PFSK-1 (cell line): ENCODE measurements around the gene SUMO4.

Experiments
- FOXP2 ChIP-seq: optimal IDR thresholded peaks from 2 replicates; pipeline ENCODE3; 2011; ENCODE audit warnings: borderline replicate concordance, control low read depth, inconsistent platforms; ENCODE audit not compliant: insufficient read depth; ENCODE audit errors: extremely low read length, extremely low read depth
- POLR2AphosphoS5 ChIP-seq: IDR thresholded peaks from 2 replicates; pipeline ENCODE4 v1.6.1; 2012; ENCODE audit warnings: low read depth, mild to moderate bottlenecking, control low read depth, low read length, moderate library complexity
- SIN3A ChIP-seq: IDR thresholded peaks from 2 replicates; pipeline ENCODE4 v1.6.1; 2012; ENCODE audit warnings: mild to moderate bottlenecking, low read length, moderate library complexity, borderline replicate concordance; ENCODE audit not compliant: insufficient read depth
- TAF1 ChIP-seq: IDR thresholded peaks from 2 replicates; pipeline ENCODE4 v1.6.1; 2012; ENCODE audit warnings: low read length, control low read depth, borderline replicate concordance; ENCODE audit not compliant: insufficient read depth
- TF ChIP-seq, protein P1 (sequence below), 2 experiments: IDR thresholded peaks; 2 replicates each; pipeline versions ENCODE4 v1.6.1 to v1.8.0; 2011 to 2012; ENCODE audit warnings: low read depth in 2 of 2, low read length in 2 of 2, control low read depth in 1 of 2, inconsistent platforms in 1 of 2, mild to moderate bottlenecking in 1 of 2, moderate library complexity in 1 of 2; ENCODE audit not compliant: insufficient read depth in 1 of 2

Gene SUMO4

GRCh38 chr6:149419696-149420404 is 19.8 kb downstream of the SUMO4 start:
- TF ChIP-seq TAF1 (no peak), SIN3A (no peak), POLR2AphosphoS5 (no peak), FOXP2 (no peak)
- TF ChIP-seq, protein P1, sequence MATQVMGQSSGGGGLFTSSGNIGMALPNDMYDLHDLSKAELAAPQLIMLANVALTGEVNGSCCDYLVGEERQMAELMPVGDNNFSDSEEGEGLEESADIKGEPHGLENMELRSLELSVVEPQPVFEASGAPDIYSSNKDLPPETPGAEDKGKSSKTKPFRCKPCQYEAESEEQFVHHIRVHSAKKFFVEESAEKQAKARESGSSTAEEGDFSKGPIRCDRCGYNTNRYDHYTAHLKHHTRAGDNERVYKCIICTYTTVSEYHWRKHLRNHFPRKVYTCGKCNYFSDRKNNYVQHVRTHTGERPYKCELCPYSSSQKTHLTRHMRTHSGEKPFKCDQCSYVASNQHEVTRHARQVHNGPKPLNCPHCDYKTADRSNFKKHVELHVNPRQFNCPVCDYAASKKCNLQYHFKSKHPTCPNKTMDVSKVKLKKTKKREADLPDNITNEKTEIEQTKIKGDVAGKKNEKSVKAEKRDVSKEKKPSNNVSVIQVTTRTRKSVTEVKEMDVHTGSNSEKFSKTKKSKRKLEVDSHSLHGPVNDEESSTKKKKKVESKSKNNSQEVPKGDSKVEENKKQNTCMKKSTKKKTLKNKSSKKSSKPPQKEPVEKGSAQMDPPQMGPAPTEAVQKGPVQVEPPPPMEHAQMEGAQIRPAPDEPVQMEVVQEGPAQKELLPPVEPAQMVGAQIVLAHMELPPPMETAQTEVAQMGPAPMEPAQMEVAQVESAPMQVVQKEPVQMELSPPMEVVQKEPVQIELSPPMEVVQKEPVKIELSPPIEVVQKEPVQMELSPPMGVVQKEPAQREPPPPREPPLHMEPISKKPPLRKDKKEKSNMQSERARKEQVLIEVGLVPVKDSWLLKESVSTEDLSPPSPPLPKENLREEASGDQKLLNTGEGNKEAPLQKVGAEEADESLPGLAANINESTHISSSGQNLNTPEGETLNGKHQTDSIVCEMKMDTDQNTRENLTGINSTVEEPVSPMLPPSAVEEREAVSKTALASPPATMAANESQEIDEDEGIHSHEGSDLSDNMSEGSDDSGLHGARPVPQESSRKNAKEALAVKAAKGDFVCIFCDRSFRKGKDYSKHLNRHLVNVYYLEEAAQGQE (IDR thresholded peaks at IDR 0.05; ENCODE audit: insufficient read depth in 1 of 2, low read depth in 2 of 2, low read length in 2 of 2) = no peak

DNA sequence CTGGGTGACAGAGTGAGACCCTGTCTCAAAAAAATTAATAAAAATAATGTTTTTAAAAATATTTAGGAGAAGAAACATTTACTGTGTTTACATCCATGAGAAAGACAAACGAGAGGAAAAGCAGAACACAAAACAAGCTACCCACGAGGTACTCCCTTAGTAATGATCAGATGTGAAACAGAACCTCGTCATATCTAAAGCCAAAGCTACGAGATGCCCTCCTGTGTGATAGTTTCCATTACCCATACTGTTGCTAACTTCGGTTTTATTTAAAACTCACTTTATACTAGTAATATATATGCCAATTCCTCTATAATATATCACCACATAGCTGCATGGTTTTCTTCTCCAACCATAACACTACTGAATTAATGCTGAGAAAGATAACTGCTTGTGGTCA is 21.1 kb downstream of the SUMO4 start:
- TF ChIP-seq POLR2AphosphoS5 = no peak
- TF ChIP-seq, protein P1 (IDR thresholded peaks at IDR 0.05; ENCODE audit: insufficient read depth in 1 of 2, low read depth in 2 of 2, low read length in 2 of 2) = no peak
- no peak for TF ChIP-seq TAF1
- TF ChIP-seq FOXP2 = no peak
- no peak for TF ChIP-seq SIN3A

DNA sequence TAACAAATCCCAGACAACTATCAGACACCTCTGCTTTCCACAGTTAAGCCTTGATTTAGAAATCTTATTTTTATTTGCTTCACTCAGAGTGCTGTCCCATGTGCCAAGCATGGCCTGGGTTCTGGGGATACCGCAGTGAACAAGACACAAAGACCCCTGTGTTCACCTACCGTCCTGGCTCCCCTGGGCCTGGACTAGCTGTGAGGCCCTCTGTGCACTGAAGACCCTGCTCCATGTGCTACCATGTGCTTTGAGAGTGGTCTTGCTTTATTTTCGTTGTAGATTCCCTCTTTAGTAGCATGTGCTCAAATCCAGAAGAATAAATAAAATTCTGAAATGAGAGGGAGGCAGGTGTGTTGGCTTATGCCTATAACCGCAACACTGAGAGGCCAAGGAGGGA is 22.5 kb downstream of the SUMO4 start:
- TF ChIP-seq POLR2AphosphoS5 = no peak

DNA sequence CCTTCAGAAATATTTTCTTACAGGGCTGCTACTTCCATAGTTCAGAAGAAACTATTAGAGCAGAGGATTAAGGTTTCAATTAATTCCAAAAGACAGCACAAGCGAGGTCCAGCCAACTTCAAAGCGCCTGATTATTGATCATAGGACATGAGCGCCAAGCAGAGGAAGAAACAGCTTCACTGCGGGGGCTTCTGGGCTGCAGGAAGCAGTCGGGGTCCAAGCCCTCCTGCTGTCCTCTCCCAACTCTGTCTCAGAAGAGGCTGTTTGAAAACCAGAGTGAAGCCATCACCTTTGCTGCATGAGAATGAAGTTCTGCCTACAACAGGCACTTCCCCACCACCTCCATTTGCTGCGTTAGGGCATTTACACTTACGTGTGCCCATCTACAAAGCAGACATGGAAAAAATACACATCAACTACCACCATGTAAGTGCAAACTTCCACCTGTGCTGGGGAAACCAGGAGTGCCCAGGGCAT is 23.9 kb downstream of the SUMO4 start:
- TF ChIP-seq SIN3A = no peak
- TF ChIP-seq TAF1 = no peak
- TF ChIP-seq, protein P1 (IDR thresholded peaks at IDR 0.05; ENCODE audit: insufficient read depth in 1 of 2, low read depth in 2 of 2, low read length in 2 of 2) = no peak
- no peak for TF ChIP-seq FOXP2

DNA sequence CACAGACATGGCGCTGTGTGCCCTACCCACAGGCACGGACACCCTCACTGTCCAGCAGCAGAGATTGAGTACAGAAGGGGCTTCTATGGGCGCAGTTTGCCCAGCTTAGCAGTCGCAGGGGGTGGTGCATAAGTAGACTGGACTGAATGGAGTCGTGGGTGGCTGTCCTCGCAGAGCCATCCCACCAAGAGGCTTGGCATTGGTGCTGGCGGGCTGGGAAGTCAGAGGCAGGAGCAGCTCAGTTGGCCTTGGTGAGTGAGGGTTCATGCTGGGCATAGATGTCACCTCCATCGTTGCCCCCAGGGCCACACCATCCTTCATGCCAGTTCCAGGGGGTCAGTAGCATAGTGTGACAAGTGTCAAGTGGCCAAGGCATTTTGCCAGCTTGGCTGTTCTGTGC is 25.2 kb downstream of the SUMO4 start:
- TF ChIP-seq, protein P1 (IDR thresholded peaks at IDR 0.05; ENCODE audit: insufficient read depth in 1 of 2, low read depth in 2 of 2, low read length in 2 of 2) = no peak
- TF ChIP-seq FOXP2 = no peak
- TF ChIP-seq TAF1 = no peak
- no peak for TF ChIP-seq POLR2AphosphoS5
- TF ChIP-seq SIN3A = no peak
